ENCODE data around the gene HS6ST1. TPM values are rescaled to one million over a fixed set of nuclear protein-coding genes. Genes with fewer than 3 reads are reported as not detected.

Gene HS6ST1
- total RNA-seq, 1 donor = 15.1 TPM

DNA sequence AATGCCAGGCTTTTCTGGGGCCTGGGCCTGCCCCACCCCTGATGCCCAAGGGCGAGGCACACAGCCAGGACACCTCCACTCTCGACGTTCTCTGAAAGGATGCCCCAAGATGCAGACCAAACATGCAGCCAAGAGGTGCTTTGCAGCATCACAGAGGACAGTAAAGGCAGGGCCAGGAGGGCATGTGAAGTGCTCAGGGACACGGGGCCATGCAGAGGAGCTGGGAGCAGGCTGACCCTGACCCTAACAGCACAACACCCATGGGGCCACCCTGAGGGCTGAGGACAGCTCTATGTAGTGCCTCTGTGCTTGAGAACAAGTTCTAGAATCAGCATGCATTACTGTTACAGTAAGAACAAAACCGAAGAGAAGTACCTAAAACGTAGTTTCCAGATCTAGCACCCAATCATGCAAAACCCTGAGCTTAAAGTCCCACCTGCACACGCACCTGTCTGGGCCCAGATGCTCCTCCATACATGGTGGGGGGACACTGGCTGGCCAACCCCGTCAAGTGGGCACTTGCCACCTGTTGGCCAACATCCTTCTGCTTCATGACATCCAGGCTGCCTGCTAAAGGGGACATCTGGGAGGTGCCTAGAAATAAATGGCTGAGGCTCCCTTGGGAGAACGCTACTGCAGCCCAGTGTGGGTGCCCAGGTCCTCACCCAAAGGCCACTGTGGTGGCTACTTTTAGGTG is 15.4 kb downstream of the HS6ST1 start:
- Histone ChIP-seq H3K27me3 (ENCODE audit: insufficient read depth, low read length) (no peaks in the 10 kb centered on the region), H3K4me3 (ENCODE audit: low read length) (no peak overlapping the region), H3K9me3 (ENCODE audit: low read depth, low read length) (no peaks in the 10 kb centered on the region), H3K4me1 (ENCODE audit: insufficient read depth, low read length) (peaks cover 2% of the 10 kb centered on the region)

DNA sequence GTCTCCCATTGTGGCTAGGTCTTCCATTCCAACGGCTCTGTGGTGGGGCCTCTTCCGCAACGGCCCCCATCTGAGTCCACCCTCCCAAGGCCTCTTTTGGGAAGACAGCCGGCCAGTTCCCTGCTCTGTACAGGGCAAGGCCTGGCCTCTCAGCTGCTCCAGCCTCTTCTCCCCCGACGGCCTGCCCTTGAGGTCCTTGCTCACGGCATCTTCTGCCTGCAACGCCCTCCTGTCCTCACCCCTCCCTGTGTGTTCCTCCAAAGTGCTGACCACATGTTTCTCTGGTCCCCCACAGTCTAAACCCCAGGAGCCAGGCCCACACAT is 16.0 kb downstream of the HS6ST1 start:
- no peaks in the 10 kb centered on the region for H3K9me3 ChIP-seq (ENCODE audit: low read depth, low read length)
- no peaks in the 10 kb centered on the region for H3K4me1 ChIP-seq (ENCODE audit: insufficient read depth, low read length)
- H3K4me3 ChIP-seq (ENCODE audit: low read length) = no peak overlapping the region
- H3K27me3 ChIP-seq (ENCODE audit: insufficient read depth, low read length) = no peaks in the 10 kb centered on the region

DNA sequence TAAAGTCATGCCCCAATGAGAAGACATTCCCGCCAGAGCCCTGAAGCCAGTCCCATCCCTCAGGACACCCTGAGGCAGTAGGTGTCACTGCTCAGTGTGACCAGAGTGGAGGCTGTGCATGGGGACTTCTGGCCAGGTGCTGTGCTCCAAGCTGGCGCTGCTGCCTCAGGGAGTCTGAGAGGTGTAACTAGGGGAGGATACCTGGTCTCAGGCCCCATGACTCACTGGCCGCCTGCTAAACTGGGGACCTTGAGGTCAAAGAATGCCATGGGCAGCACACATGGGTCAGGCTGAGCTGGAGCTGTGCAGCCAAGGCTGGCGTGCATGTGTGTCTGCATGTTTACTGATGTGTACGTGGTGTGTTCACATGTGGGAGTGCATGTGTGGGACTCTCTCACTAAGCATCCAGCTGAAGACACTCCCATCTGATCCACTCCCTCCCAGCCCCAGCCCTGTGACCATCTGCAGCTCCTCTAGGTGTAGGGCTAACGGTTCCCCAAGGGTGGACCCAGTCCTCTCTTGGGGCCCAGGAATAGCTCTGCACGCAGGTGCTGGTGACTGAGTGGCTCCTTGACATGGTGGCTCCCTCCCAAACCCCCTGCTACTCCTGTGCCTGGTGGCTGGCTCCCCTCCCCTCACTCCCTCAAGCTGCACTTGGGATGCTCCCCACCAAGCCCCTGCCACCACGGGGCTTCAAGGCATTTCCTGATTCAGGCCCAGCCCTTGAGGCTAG is 16.5 kb downstream of the HS6ST1 start:
- Histone ChIP-seq H3K27me3 (ENCODE audit: insufficient read depth, low read length) (no peaks in the 10 kb centered on the region), H3K4me1 (ENCODE audit: insufficient read depth, low read length) (no peaks in the 10 kb centered on the region), H3K9me3 (ENCODE audit: low read depth, low read length) (no peaks in the 10 kb centered on the region), H3K4me3 (ENCODE audit: low read length) (no peak overlapping the region)

DNA sequence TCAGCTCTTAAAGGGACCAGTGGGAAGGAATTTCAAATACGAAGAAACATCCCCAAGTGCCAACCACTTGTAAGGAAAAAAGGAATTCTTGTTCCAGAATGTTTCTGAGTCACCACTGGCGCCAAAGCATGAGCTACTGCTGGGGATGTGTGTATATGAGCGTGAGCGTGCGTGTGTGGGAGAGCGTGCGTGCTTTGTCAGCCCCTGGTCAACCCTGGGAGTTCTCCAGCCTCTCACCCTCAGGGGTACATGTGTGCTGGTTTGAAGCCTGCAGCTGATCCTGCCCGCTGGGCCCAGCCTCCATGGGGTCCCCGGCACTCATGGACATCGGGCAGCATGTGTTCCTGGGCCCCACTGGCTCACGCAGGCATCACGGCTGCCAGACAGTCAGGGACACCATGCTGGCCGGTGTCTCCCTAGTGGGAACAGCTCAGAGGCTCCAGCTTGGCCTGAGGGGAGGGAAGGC is 17.1 kb downstream of the HS6ST1 start:
- Histone ChIP-seq H3K27me3 (ENCODE audit: insufficient read depth, low read length) (no peaks in the 10 kb centered on the region), H3K4me1 (ENCODE audit: insufficient read depth, low read length) (no peaks in the 10 kb centered on the region), H3K9me3 (ENCODE audit: low read depth, low read length) (no peaks in the 10 kb centered on the region), H3K4me3 (ENCODE audit: low read length) (no peak overlapping the region)

DNA sequence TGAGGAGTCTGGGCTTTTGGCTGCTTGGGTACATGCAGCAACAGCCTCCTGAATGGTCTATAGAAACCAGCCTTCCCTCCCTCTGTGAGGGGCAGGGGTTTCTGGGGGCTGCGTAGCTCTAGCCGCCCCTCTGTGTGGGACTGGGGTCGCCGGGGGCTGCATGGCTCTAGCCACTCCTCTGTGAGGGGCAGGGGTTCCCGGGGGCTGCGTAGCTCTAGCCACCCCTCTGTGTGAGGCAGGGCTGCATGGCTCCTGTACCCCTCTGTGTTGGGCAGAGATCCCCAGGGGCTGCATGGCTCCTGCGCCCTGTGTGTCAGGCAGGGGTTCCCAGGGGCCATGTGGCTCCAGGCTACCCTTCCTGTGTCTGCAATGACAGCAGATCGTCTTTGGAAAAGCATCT is 17.6 kb downstream of the HS6ST1 start:
- no peaks in the 10 kb centered on the region for H3K4me1 ChIP-seq (ENCODE audit: insufficient read depth, low read length)
- no peak overlapping the region for H3K4me3 ChIP-seq (ENCODE audit: low read length)
- H3K9me3 ChIP-seq (ENCODE audit: low read depth, low read length) = no peaks in the 10 kb centered on the region
- H3K27me3 ChIP-seq (ENCODE audit: insufficient read depth, low read length) = no peaks in the 10 kb centered on the region

DNA sequence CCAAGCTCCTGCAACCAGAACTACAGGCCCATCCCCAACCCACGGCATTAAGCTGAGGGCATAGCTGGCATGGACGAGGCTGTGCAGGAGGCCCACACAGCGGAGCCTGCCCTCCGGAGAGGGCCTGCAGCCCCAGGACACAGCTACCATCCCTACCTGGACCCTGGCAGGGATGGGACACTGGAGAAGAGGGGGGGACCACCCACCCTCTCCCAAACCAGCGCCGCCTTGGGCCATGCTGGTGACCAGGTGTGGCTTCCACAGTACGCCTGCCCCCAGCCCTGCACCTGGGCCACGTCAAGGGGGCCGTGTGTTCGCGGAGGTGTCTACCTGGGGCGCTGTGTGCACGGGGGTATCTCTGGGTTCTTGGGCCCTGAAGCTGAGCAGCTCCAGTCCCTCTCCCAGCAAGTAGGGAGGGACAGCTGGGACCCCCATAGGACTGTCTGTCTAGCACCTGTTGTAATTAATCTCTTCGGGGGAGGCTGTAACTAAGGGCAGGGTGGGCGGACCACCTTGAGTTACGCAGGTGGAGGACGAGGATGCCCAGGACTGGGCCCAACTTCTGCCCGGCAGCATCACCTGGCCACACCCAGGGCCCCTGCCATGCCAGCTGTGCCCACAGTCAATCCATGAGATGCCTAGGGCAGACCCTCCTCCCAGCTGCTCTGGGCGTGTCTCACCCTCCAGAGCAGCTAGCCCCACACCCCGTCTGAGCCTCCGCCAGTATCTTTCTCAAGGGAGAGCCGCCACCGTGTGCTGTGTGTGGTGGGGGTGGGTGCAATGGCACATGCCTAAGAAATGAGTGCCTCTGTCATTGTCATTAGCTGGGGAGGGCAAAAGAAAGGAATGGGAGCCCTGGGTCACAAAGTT is 18.3 kb downstream of the HS6ST1 start:
- no peaks in the 10 kb centered on the region for H3K4me1 ChIP-seq (ENCODE audit: insufficient read depth, low read length)
- H3K9me3 ChIP-seq (ENCODE audit: low read depth, low read length) = no peaks in the 10 kb centered on the region
- no peaks in the 10 kb centered on the region for H3K27me3 ChIP-seq (ENCODE audit: insufficient read depth, low read length)
- no peak overlapping the region for H3K4me3 ChIP-seq (ENCODE audit: low read length)

DNA sequence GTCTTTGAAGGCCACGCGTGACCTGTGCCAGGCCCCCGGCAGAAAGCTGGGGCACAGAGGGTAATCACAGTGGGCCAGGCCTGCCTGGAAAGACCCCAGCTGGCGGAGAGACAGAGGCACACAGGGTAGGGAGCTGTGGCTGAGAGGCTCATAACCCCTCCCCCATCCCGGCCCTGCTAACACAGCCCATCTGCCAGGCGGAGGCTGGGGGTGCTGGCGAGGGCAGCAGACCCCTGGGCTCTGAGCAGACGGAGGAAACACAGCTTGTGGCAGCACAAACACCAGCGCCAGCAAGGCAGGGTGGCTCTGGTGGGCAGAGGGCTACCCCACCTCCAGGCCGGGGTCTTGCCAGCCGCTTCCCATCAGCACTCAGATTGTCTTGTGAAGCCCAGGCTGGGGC is 19.0 kb downstream of the HS6ST1 start:
- H3K4me3 ChIP-seq (ENCODE audit: low read length) = no peak overlapping the region
- no peaks in the 10 kb centered on the region for H3K9me3 ChIP-seq (ENCODE audit: low read depth, low read length)
- H3K27me3 ChIP-seq (ENCODE audit: insufficient read depth, low read length) = no peaks in the 10 kb centered on the region
- no peaks in the 10 kb centered on the region for H3K4me1 ChIP-seq (ENCODE audit: insufficient read depth, low read length)

DNA sequence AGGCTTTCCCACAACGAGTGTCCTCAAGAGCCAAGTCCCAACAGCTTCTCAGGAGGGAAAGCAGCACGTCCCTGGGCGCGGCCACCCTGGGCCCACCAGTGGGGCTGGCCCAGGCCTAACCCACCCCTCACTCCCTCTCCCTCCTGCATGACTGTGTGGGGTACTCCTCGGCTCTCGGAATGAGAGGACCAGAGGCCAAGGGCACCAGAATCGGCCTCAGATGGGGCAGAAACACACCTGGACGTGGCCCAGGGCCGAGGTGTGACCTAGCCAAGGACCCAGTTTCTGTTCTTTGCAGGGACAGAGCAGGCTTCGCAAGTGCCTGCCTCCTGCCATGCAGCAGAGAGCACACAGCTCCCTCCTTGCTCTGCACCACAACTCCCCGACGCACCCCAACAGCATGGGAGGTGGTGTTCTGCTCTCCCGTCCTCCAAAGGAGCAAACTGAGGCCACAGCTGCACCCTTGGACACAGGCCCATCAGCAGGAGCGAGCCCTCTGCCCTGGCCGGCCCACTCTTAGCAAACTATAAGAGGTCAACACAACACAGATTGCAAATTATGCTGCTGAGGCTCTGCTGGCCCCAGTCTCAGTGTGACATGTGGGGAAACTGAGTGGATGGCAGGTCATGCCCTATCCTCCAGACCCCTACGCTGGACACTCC is 19.7 kb downstream of the HS6ST1 start:
- no peaks in the 10 kb centered on the region for H3K9me3 ChIP-seq (ENCODE audit: low read depth, low read length)
- no peaks in the 10 kb centered on the region for H3K4me1 ChIP-seq (ENCODE audit: insufficient read depth, low read length)
- no peak overlapping the region for H3K4me3 ChIP-seq (ENCODE audit: low read length)
- no peaks in the 10 kb centered on the region for H3K27me3 ChIP-seq (ENCODE audit: insufficient read depth, low read length)

DNA sequence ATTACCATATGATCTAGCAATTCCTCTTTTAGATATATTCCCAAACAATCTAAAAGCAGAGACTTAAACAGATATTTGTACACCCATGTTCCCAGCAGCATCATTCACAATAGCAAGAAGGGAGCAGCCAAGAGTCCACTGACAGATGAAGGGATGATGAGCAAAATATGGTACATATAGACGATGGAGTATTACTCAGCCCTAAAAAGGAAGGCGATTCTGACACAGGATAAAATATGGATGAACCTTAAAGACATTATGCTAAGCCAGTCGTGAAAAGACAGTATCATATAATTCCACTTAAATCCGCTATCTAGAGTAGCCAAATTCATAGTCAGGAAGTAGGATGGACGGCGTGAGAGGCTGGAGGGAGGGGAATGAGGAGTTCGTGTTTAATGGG is 20.4 kb downstream of the HS6ST1 start:
- H3K9me3 ChIP-seq (ENCODE audit: low read depth, low read length) = no peaks in the 10 kb centered on the region
- no peaks in the 10 kb centered on the region for H3K27me3 ChIP-seq (ENCODE audit: insufficient read depth, low read length)

DNA sequence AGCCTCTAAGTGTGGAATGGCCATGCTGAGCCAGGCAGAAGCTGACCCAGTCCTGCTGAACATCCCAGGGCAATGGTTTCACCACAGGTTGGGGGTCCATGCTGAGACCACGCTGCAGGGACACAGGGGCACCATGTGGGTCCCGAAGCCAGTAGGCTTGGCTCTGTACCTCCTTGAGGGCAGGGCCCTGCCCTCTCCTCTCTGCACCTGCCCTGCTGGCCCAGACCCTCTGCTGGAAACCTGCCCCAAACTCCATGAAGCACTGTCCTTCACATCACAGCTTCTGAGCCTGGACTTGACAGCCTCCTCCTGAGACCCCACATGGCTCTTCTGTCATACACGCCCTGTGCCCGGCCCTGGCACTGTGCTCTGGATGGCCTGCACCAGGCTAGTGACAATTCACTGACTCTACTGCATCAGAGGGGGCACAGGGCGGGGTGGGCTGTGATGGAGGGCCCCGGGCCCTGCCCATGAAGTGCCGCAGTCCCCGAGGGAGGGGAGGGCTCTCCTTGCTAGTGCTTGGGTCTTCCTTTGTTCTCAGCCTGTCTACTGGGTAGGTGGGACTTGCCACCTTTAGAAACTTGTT is 24.7 kb downstream of the HS6ST1 start:
- no peaks in the 10 kb centered on the region for H3K27me3 ChIP-seq (ENCODE audit: insufficient read depth, low read length)
- H3K9me3 ChIP-seq (ENCODE audit: low read depth, low read length) = no peaks in the 10 kb centered on the region
- peaks cover 4% of the 10 kb centered on the region for H3K4me1 ChIP-seq (ENCODE audit: insufficient read depth, low read length)
- H3K4me3 ChIP-seq (ENCODE audit: low read length) = no peak overlapping the region

More for the DNA sequence above, 20.4 kb downstream of the HS6ST1 start:
- H3K4me1 ChIP-seq (ENCODE audit: insufficient read depth, low read length) = no peaks in the 10 kb centered on the region
- no peak overlapping the region for H3K4me3 ChIP-seq (ENCODE audit: low read length)

DNA sequence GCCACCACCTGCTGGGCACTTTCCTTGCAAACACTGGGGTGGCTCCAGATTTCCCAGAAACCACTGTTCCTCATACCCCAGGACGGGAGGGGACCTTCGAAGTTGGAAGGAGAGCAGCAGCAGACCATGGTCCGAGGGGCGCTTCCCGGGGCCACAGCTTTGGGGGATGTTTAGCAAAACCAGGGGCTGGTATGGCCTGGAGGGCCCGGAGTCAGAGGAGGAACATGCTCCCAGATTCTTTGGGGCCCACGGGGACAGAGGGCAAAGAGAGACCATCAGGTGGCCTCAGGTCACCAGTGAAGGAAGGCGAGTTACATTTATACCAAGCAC is 25.3 kb downstream of the HS6ST1 start:
- no peak overlapping the region for H3K4me3 ChIP-seq (ENCODE audit: low read length)
- H3K4me1 ChIP-seq (ENCODE audit: insufficient read depth, low read length) = peaks cover 4% of the 10 kb centered on the region
- H3K27me3 ChIP-seq (ENCODE audit: insufficient read depth, low read length) = no peaks in the 10 kb centered on the region
- no peaks in the 10 kb centered on the region for H3K9me3 ChIP-seq (ENCODE audit: low read depth, low read length)

DNA sequence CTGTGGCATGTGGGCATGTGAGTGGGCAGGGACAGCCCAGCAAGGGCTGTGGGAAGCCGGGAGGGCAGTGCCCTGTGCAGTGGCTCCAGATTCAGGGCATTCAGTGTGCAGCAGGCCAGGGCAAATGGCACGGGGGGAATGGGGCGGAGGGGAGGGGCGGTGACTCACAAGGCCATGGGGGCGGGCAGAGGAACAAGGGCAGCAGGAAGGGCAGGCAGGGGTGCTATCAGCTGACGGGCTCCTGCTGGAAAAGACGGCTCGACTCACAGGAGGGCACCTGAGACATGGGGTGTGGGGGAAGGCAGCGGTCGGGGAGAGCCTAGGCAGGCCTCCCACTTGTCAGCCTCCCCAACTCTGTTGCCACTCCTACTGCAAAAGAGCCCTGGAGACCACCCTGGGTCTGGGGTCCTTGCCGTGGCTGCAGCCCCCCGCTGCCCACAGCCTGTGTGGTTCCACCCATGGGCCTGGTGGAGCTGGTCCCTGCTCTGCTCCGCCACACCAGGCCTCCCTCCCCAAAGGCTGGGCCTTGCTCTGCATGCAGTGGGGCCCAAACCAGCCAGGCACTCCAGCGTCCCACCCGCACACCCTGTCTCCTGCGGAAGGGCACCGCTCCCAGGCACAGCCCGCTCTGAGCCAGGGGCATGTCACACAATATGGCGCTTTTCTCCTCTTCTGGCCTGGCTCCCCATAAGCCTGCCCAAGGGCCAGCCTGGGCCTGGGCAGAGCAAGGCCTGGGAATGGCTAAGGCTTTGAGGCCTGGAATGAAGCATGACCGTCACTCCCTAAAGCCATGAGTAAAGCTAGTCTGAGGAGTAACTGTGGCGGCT is 25.9 kb downstream of the HS6ST1 start:
- Histone ChIP-seq H3K27me3 (ENCODE audit: insufficient read depth, low read length) (no peaks in the 10 kb centered on the region), H3K9me3 (ENCODE audit: low read depth, low read length) (no peaks in the 10 kb centered on the region), H3K4me3 (ENCODE audit: low read length) (no peak overlapping the region), H3K4me1 (ENCODE audit: insufficient read depth, low read length) (peaks cover 4% of the 10 kb centered on the region)

DNA sequence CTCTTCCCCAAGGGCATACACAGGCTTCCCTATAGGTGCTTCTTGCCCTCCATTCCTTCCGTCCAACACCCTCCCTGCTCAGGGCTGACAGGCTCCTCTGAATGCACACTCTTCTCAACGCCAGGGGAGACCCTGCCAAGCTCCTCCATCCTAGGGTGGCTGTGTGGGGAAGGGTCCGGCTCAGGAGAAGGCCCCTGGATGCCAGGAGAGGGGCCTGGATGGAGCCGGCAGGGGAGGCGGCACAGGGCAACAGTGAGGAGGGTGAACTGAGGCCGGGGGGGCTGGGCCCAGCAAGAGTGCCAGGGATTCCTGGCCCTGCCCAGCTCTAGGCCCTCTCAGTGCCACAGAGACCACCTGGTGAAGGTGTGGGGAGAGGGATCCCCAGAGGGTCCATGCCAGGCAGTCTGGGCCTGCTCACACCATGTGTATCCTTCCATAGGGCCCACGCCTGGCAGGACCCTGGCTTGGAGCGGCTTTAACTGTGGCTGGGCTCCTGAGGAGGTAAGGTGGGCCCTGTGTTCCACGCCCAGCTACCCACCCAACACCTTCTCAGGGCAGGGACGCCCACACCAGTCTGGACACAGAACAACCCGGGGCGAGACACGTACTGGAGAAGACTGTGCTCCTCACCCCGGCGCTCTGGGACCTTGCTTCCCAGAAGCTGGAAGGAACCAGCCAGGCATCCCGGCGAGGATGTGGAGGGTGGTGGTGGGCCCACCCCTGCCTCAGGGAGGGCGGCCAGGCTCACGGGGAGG is 26.6 kb downstream of the HS6ST1 start:
- H3K4me1 ChIP-seq (ENCODE audit: insufficient read depth, low read length) = peaks cover 4% of the 10 kb centered on the region
- H3K27me3 ChIP-seq (ENCODE audit: insufficient read depth, low read length) = no peaks in the 10 kb centered on the region
- no peaks in the 10 kb centered on the region for H3K9me3 ChIP-seq (ENCODE audit: low read depth, low read length)
- no peak overlapping the region for H3K4me3 ChIP-seq (ENCODE audit: low read length)

Measured in mononuclear cell (primary cell).